K562 (cell line): ENCODE measurements around the gene NME4. TPM values are rescaled to one million over a fixed set of nuclear protein-coding genes. Genes with fewer than 3 reads are reported as not detected.
A peak's percentile ranks its signal among the peaks of the same experiment; 100 is the strongest.

Experiments used
- BHLHE40 ChIP-seq: IDR thresholded peaks from 2 replicates; pipeline ENCODE4 v1.6.1; 2011; ENCODE audit warnings: low read length, improper control_type of control experiment
- CHD4 ChIP-seq: fragments of 200-600 bp; sonication (generic); IDR thresholded peaks from 3 replicates; pipeline ENCODE4 v1.6.1; 2012; ENCODE audit warnings: low read depth, mild to moderate bottlenecking, mixed read lengths, low read length, inconsistent platforms; ENCODE audit not compliant: insufficient read depth, insufficient replicate concordance, poor library complexity, severe bottlenecking
- ELF1 ChIP-seq: fragments of 200-800 bp; sonication (Bioruptor generic); IDR thresholded peaks from 2 replicates; pipeline ENCODE4 v1.6.1; 2016; ENCODE audit warnings: missing genetic modification characterization, missing compliant biosample characterization
- FOXK2 ChIP-seq, 2 experiments: fragments of 450-650 bp; IDR thresholded peaks in 1 of 2; conservative IDR thresholded peaks in 1 of 2; 2 replicates each; pipeline ENCODE4 v1.6.1; 2016; ENCODE audit warnings: low read depth in 2 of 2, mild to moderate bottlenecking in 1 of 2
- FOXP1 ChIP-seq: sonication (generic); formaldehyde crosslinking; IDR thresholded peaks from 2 replicates; pipeline ENCODE4 v1.8.0; 2022; ENCODE audit warnings: mild to moderate bottlenecking, missing genetic modification reagents
- IRF2 ChIP-seq: sonication (generic); formaldehyde crosslinking; IDR thresholded peaks from 2 replicates; pipeline ENCODE4 v1.8.1; 2022; ENCODE audit warnings: mild to moderate bottlenecking, missing genetic modification reagents
- TBP ChIP-seq: optimal IDR thresholded peaks from 2 replicates; pipeline ENCODE3; 2011; ENCODE audit warnings: low read depth, low read length, improper control_type of control experiment
- ZBTB7A ChIP-seq: IDR thresholded peaks from 2 replicates; pipeline ENCODE4 v1.6.1; 2011; ENCODE audit warnings: low read depth, mild to moderate bottlenecking, low read length, moderate library complexity, borderline replicate concordance; ENCODE audit not compliant: control insufficient read depth
- ZC3H4 ChIP-seq: sonication (generic); formaldehyde crosslinking; IDR thresholded peaks from 2 replicates; pipeline ENCODE4 v1.9.0; 2021; ENCODE audit warnings: missing genetic modification reagents, borderline replicate concordance
- ZNF589 ChIP-seq: fragments of 200-800 bp; sonication (Bioruptor generic); IDR thresholded peaks from 2 replicates; pipeline ENCODE4 v1.6.1; 2016; ENCODE audit warnings: low read depth, missing genetic modification characterization, missing compliant biosample characterization
- ZZZ3 ChIP-seq: fragments of 450-650 bp; IDR thresholded peaks from 2 replicates; pipeline ENCODE4 v1.6.1; 2016; ENCODE audit warnings: antibody characterized with exemption, mild to moderate bottlenecking, moderate library complexity
- polyA plus RNA-seq, 8 experiments: library from polyadenylated mRNA; depleted of rRNA in 4 of 8; stranded (reverse) in 5 of 8; unstranded in 3 of 8; fragments of >200 nt; fragmentation: Nextera tagmentation in 2 of 8; fragmentation: Illumina TruSeq in 1 of 8; extraction: Ambion mirVana in 2 of 8; extraction: Trizol in 1 of 8; gene quantifications; 2 replicates each; pipeline versions ENCODE4 v1.2.1 to v1.2.3, GENCODE V29; 2011 to 2014; ENCODE audit warnings: inconsistent platforms in 1 of 8, missing spikeins in 1 of 8
- total RNA-seq, 7 experiments: library from RNA; depleted of rRNA in 6 of 7; stranded (reverse); fragments of >200 nt in 6 of 7; fragmentation: Illumina TruSeq in 2 of 7; extraction: Trizol in 2 of 7; gene quantifications; 2 replicates each; pipeline versions ENCODE4 v1.2.1 to v1.2.3, GENCODE V29; 2011 to 2021; ENCODE audit warnings: low replicate concordance in 1 of 7
- TF ChIP-seq, protein P1 (sequence below): fragments of 250-450 bp; sonication (Bioruptor Pico); IDR thresholded peaks from 2 replicates; pipeline ENCODE4 v1.4.0; 2020; ENCODE audit warnings: mild to moderate bottlenecking, moderate library complexity
- TF ChIP-seq, protein P2 (sequence below): fragments of 200-800 bp; sonication (Bioruptor generic); IDR thresholded peaks from 2 replicates; pipeline ENCODE4 v1.6.1; 2016; ENCODE audit warnings: missing genetic modification characterization, missing compliant biosample characterization
- TF ChIP-seq, protein P3 (sequence below): fragments of 450-650 bp; conservative IDR thresholded peaks from 2 replicates; pipeline ENCODE4 v1.6.1; 2016; ENCODE audit warnings: missing genetic modification characterization, low read depth, mild to moderate bottlenecking, control low read depth, missing compliant biosample characterization

Gene NME4
- total and polyA plus RNA-seq, 9 of the 15 experiments (the other 6 are each of a cell fraction or from before 2014, with no cell fraction given): 15.4 to 264 (median 139) TPM

DNA sequence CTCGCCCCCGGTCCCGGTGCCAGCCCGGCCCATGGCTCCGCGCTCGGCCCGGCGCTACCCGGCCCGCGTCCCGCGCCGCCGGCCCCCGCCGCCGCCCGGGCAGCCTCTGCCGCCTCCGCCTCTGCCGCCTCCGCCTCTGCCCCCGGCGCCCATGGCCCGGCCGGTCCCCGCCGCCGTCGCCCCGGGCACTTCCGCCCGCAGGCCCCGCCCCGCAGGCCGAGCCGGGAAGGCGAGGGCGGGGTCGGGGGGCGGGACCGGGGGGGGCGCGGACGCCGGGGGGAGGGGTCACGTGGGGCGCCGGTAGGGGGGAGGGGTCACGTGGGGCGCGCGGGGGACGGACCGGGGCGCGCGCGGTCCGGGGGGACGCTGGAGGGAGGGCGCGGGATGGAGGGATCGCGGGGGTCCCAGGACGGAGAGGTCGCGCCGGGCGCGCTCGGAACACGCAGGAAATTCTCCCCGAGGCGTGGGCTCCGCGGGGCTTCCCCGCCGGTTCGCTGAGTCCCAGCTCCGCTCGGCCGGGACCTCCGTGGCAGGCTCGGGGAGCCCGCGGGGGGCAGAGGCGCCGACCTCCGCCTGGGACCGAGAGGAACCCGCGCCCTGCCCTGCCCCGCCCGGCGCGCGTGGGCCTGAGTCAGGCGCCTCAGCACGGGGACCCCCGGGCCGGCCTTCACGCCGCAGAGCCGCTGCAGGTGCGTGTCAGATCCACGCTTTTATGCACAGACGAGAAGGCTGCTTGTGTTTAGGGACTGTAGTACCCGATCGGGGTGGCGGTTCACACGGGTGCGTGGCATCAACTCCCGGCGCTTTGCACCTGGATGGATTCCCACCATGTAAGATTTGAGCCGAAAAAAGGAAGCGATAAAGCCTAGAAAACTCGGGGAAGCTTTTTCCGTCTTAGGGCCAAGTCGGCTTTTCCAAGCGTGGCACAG, 14.9 kb upstream of the NME4 start, which contains the start of gene PGAP6 (continued):
- TF ChIP-seq, protein P1, sequence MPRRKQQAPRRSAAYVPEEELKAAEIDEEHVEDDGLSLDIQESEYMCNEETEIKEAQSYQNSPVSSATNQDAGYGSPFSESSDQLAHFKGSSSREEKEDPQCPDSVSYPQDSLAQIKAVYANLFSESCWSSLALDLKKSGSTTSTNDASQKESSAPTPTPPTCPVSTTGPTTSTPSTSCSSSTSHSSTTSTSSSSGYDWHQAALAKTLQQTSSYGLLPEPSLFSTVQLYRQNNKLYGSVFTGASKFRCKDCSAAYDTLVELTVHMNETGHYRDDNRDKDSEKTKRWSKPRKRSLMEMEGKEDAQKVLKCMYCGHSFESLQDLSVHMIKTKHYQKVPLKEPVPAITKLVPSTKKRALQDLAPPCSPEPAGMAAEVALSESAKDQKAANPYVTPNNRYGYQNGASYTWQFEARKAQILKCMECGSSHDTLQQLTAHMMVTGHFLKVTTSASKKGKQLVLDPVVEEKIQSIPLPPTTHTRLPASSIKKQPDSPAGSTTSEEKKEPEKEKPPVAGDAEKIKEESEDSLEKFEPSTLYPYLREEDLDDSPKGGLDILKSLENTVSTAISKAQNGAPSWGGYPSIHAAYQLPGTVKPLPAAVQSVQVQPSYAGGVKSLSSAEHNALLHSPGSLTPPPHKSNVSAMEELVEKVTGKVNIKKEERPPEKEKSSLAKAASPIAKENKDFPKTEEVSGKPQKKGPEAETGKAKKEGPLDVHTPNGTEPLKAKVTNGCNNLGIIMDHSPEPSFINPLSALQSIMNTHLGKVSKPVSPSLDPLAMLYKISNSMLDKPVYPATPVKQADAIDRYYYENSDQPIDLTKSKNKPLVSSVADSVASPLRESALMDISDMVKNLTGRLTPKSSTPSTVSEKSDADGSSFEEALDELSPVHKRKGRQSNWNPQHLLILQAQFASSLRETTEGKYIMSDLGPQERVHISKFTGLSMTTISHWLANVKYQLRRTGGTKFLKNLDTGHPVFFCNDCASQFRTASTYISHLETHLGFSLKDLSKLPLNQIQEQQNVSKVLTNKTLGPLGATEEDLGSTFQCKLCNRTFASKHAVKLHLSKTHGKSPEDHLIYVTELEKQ (CRISPR knock-in tag): no peak
- TF ChIP-seq ZC3H4 (CRISPR knock-in tag) (no peak), TBP (no peak), ZZZ3 (no peak), IRF2 (no peak), ELF1 (peak; percentile 88), BHLHE40 (0 out of 2 replicates have a peak, but pooled peaks have one; percentile 7), CHD4 (peak; percentile 42), FOXP1 (CRISPR knock-in tag) (no peak), ZNF589 (CRISPR knock-in tag) (no peak), FOXK2 (conservative IDR thresholded peaks at IDR 0.05 in 1 of 2, IDR thresholded peaks at IDR 0.05 in 1 of 2; ENCODE audit: low read depth in 2 of 2) (no peak), ZBTB7A (peak; percentile 62; the same call in 1 of the 2 replicates)
- TF ChIP-seq, protein P2, sequence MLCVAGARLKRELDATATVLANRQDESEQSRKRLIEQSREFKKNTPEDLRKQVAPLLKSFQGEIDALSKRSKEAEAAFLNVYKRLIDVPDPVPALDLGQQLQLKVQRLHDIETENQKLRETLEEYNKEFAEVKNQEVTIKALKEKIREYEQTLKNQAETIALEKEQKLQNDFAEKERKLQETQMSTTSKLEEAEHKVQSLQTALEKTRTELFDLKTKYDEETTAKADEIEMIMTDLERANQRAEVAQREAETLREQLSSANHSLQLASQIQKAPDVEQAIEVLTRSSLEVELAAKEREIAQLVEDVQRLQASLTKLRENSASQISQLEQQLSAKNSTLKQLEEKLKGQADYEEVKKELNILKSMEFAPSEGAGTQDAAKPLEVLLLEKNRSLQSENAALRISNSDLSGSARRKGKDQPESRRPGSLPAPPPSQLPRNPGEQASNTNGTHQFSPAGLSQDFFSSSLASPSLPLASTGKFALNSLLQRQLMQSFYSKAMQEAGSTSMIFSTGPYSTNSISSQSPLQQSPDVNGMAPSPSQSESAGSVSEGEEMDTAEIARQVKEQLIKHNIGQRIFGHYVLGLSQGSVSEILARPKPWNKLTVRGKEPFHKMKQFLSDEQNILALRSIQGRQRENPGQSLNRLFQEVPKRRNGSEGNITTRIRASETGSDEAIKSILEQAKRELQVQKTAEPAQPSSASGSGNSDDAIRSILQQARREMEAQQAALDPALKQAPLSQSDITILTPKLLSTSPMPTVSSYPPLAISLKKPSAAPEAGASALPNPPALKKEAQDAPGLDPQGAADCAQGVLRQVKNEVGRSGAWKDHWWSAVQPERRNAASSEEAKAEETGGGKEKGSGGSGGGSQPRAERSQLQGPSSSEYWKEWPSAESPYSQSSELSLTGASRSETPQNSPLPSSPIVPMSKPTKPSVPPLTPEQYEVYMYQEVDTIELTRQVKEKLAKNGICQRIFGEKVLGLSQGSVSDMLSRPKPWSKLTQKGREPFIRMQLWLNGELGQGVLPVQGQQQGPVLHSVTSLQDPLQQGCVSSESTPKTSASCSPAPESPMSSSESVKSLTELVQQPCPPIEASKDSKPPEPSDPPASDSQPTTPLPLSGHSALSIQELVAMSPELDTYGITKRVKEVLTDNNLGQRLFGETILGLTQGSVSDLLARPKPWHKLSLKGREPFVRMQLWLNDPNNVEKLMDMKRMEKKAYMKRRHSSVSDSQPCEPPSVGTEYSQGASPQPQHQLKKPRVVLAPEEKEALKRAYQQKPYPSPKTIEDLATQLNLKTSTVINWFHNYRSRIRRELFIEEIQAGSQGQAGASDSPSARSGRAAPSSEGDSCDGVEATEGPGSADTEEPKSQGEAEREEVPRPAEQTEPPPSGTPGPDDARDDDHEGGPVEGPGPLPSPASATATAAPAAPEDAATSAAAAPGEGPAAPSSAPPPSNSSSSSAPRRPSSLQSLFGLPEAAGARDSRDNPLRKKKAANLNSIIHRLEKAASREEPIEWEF (CRISPR knock-in tag): no peak
- TF ChIP-seq, protein P3, sequence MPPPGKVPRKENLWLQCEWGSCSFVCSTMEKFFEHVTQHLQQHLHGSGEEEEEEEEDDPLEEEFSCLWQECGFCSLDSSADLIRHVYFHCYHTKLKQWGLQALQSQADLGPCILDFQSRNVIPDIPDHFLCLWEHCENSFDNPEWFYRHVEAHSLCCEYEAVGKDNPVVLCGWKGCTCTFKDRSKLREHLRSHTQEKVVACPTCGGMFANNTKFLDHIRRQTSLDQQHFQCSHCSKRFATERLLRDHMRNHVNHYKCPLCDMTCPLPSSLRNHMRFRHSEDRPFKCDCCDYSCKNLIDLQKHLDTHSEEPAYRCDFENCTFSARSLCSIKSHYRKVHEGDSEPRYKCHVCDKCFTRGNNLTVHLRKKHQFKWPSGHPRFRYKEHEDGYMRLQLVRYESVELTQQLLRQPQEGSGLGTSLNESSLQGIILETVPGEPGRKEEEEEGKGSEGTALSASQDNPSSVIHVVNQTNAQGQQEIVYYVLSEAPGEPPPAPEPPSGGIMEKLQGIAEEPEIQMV (tag): no peak
